ENCODE measurements around the gene HPS5. TPM values are rescaled to one million over a fixed set of nuclear protein-coding genes. Genes with fewer than 3 reads are reported as not detected.

The HPS5 gene
- total and polyA plus RNA-seq, 2 of the 4 experiments (the other 2 are of a cell fraction) = 7.9 to 28.3 TPM

DNA sequence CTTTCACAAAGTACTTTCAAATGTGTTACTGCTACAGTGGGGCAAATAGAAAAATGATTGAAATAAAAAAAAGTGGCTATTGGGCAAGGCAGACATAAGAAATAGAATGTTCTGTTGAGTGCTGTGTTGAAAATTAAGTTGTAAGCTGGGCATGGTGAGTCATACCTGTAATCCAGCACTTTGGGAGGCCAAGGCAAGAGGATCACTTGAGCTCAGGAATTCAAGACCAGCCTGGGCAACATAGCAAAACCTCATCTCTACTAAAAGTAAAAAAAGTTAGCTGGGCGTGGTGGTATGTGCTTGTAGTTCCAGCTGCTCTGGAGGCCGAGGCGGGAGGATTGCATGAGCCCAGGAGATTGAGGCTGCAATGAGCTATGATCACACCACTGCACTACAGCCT is 45.5 kb upstream of the HPS5 start:
- Histone ChIP-seq H4K20me1 (ENCODE audit: insufficient read depth, low read length) (no peaks in the 10 kb centered on the region), H2BK15ac (ENCODE audit: low read depth, low read length) (no peak overlapping the region), H4K8ac (ENCODE audit: low read depth in 2 of 2, low read length in 2 of 2) (no peak overlapping the region), H3K4me2 (ENCODE audit: low read depth, low read length) (no peak overlapping the region), H2AFZ (replicated peaks; ENCODE audit: low read length, poor library complexity) (no peak overlapping the region), H2BK120ac (ENCODE audit: low read depth, low read length) (no peak overlapping the region), H2BK20ac (ENCODE audit: low read depth, low read length) (no peak overlapping the region), H3K36me3 (ENCODE audit: control insufficient read depth, insufficient read depth, low read length) (peaks cover 26% of the 10 kb centered on the region), H3K56ac (ENCODE audit: extremely low read depth, insufficient read depth, low read length) (no peak overlapping the region), H2BK5ac (ENCODE audit: low read depth, low read length, poor library complexity, severe bottlenecking) (no peak overlapping the region), H3K14ac (replicated peaks; ENCODE audit: low read depth, low read length) (no peak overlapping the region), H3K9me1 (ENCODE audit: insufficient read depth, low read length) (0 out of 2 replicates have a peak, but pooled peaks cover 4% of the 10 kb centered on the region), H3K27me3 (ENCODE audit: control insufficient read depth, insufficient read depth, low read length) (no peaks in the 10 kb centered on the region), H3K9me3 (ENCODE audit: control insufficient read depth, insufficient read depth, low read length) (no peaks in the 10 kb centered on the region), H4K5ac (ENCODE audit: low read depth, low read length) (no peak overlapping the region), H3K18ac (ENCODE audit: low read depth, low read length) (no peak overlapping the region), H2AK5ac (ENCODE audit: low read depth, low read length) (no peak overlapping the region), H4K91ac (ENCODE audit: insufficient read depth, low read depth, low read length) (no peak overlapping the region), H3K79me1 (ENCODE audit: low read depth in 1 of 2, low read length in 2 of 2) (peaks cover 3 to 6% of the 10 kb centered on the region in 2 experiments; a peak in 3 of 4 replicates), H3K9ac (ENCODE audit: low read depth, low read length) (no peak overlapping the region), H3K4me1 (ENCODE audit: control insufficient read depth, insufficient read depth, low read length) (no peaks in the 10 kb centered on the region; the same call in 1 of the 2 replicates), H3K27ac (ENCODE audit: insufficient read depth, low read length) (no peak overlapping the region), H3K4ac (ENCODE audit: low read depth, low read length) (no peak overlapping the region), H2AK9ac (replicated peaks; ENCODE audit: low read depth, low read length, poor library complexity) (no peak overlapping the region), H3K4me3 (ENCODE audit: insufficient read depth, low read depth, low read length) (no peak overlapping the region), H3K23ac (ENCODE audit: low read depth, low read length) (no peak overlapping the region)
- CTCF ChIA-PET = no interaction called here
- BruUV-seq (replicated peaks) = no TSS peak
- in situ Hi-C loops (cut with MboI; ENCODE audit: low sequenced_read_pairs) (no loop called here), dilution Hi-C loops (cut with HindIII; ENCODE audit: low sequenced_read_pairs, unreplicated experiment) (no loop called here), intact Hi-C loops (cut with micrococcal nuclease) (no loop called here)
- POLR2A ChIA-PET (ENCODE audit: unreplicated experiment) = no interaction called here
- TF ChIP-seq SMC3 (IDR thresholded peaks at IDR 0.05; ENCODE audit: low read depth, low read length) = no peak
- ATAC-seq (ENCODE audit: low read depth) = no peak; the same call in 1 of the 2 replicates
- DNase-seq = peak; percentile 12
- WGBS, 2 experiments (ENCODE audit: extremely low coverage in 2 of 2, insufficient read length in 1 of 2) = no CpG with 5 or more reads among the region's 3 CpGs
